Smooth muscle cell (in vitro differentiated cells): ENCODE measurements around the gene PLSCR2. TPM values are rescaled to one million over a fixed set of nuclear protein-coding genes. Genes with fewer than 3 reads are reported as not detected.
"Not testable (repeated sequence)": the region's sequence is repeated elsewhere in the genome, so short reads cannot be mapped to it uniquely, and the experiment has no call there.

ENCODE experiments used
- DNase-seq: peaks from one replicate; lab custom pipeline; 2025; ENCODE audit not compliant: unreplicated experiment; lab: John Stamatoyannopoulos, UW
- H2AFZ ChIP-seq: fragments of 200-600 bp; sonication (generic); 2 replicates; pipeline ENCODE4 v1.6.0; 2016; ENCODE audit warnings: antibody characterized with exemption, low read depth, mild to moderate bottlenecking
- H3F3A ChIP-seq: fragments of 200-600 bp; sonication (generic); 2 replicates; pipeline ENCODE4 v1.6.0; 2017; ENCODE audit warnings: antibody characterized with exemption, low read depth
- H3K27ac ChIP-seq: fragments of 200-600 bp; sonication (generic); 2 replicates; pipeline ENCODE4 v1.5.1; 2016; ENCODE audit warnings: low read depth, mild to moderate bottlenecking
- H3K27me3 ChIP-seq: fragments of 200-600 bp; sonication (generic); 2 replicates; pipeline ENCODE4 v1.6.1; 2016; ENCODE audit warnings: low read depth, mild to moderate bottlenecking
- H3K36me3 ChIP-seq: fragments of 200-600 bp; sonication (generic); 2 replicates; pipeline ENCODE4 v1.5.1; 2016; ENCODE audit warnings: low read depth
- H3K4me1 ChIP-seq: fragments of 200-600 bp; sonication (generic); 2 replicates; pipeline ENCODE4 v1.5.1; 2016; ENCODE audit warnings: low read depth
- H3K4me2 ChIP-seq: fragments of 200-600 bp; sonication (generic); 2 replicates; pipeline ENCODE4 v1.6.0; 2016; ENCODE audit warnings: mild to moderate bottlenecking
- H3K4me3 ChIP-seq: fragments of 200-600 bp; sonication (generic); 2 replicates; pipeline ENCODE4 v1.5.1; 2016; ENCODE audit warnings: mild to moderate bottlenecking
- H3K79me2 ChIP-seq: fragments of 200-600 bp; sonication (generic); 2 replicates; pipeline ENCODE4 v1.6.0; 2016; ENCODE audit warnings: low read depth, mild to moderate bottlenecking
- H3K9ac ChIP-seq: fragments of 200-600 bp; sonication (generic); 2 replicates; pipeline ENCODE4 v1.6.0; 2016; ENCODE audit warnings: low read depth
- H3K9me3 ChIP-seq: fragments of 200-600 bp; sonication (generic); replicated peaks from 2 replicates; pipeline ENCODE4 v1.5.1; 2016; ENCODE audit warnings: low read depth
- H4K20me1 ChIP-seq: fragments of 200-600 bp; sonication (generic); 2 replicates; pipeline ENCODE4 v1.6.0; 2016; ENCODE audit warnings: low read depth
- WGBS: methylation state at CpG from one replicate; pipeline ENCODE4 v1.1.7; 2016; ENCODE audit warnings: low lambda C conversion rate; 5-methylcytosine and 5-hydroxymethylcytosine counted together
- polyA plus RNA-seq: library from polyadenylated mRNA; unstranded; fragments of >200 nt; fragmentation: Nextera tagmentation; extraction: Ambion mirVana; gene quantifications from 2 replicates; pipeline ENCODE4 v1.2.1, GENCODE V29; 2016
- total RNA-seq: library from RNA; depleted of rRNA; stranded (reverse); fragments of >200 nt; gene quantifications from 2 replicates; pipeline ENCODE4 v1.2.3, GENCODE V29; 2014
- TF ChIP-seq, protein P1 (sequence below): fragments of 200-600 bp; sonication (generic); IDR thresholded peaks from 2 replicates; pipeline ENCODE4 v1.5.1; 2017; ENCODE audit warnings: borderline replicate concordance, mild to moderate bottlenecking, antibody characterized with exemption; ENCODE audit not compliant: insufficient read depth, poor library complexity, severe bottlenecking

The PLSCR2 gene
- total and polyA plus RNA-seq, 2 experiments from 2014 or later = 0.58 TPM; not detected in 1

DNA sequence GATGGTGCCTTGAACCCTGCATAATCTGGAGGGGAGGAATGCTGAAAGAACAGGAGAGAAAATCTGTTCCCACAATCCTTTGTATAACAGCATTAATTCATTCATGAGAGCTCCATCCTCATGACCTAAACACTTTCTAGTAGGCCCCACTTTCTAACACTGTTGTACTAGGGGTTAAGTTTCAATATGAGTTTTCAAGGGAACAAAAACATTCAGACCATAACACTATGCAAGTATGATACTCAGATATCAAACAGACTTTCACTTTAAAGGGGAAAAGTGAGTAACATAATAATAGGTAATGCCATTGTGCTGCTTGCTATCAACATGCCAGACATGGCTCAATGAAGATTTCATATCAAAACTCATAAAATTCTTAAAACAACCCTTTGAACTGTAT, 32.4 kb upstream of the PLSCR2 start:
- no peaks in the 10 kb centered on the region for H3K27me3 ChIP-seq
- H3K4me1 ChIP-seq = peaks cover 10% of the 10 kb centered on the region
- no peaks in the 10 kb centered on the region for H3K79me2 ChIP-seq
- H3K4me2 ChIP-seq = no peak overlapping the region
- no peaks in the 10 kb centered on the region for H4K20me1 ChIP-seq
- no peak overlapping the region for H2AFZ ChIP-seq
- no peak for DNase-seq
- no peak overlapping the region for H3K27ac ChIP-seq
- TF ChIP-seq, protein P1, sequence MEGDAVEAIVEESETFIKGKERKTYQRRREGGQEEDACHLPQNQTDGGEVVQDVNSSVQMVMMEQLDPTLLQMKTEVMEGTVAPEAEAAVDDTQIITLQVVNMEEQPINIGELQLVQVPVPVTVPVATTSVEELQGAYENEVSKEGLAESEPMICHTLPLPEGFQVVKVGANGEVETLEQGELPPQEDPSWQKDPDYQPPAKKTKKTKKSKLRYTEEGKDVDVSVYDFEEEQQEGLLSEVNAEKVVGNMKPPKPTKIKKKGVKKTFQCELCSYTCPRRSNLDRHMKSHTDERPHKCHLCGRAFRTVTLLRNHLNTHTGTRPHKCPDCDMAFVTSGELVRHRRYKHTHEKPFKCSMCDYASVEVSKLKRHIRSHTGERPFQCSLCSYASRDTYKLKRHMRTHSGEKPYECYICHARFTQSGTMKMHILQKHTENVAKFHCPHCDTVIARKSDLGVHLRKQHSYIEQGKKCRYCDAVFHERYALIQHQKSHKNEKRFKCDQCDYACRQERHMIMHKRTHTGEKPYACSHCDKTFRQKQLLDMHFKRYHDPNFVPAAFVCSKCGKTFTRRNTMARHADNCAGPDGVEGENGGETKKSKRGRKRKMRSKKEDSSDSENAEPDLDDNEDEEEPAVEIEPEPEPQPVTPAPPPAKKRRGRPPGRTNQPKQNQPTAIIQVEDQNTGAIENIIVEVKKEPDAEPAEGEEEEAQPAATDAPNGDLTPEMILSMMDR = no peak
- peaks cover 5% of the 10 kb centered on the region for H3F3A ChIP-seq
- H3K9ac ChIP-seq = no peak overlapping the region
- no peak overlapping the region for H3K4me3 ChIP-seq
- H3K36me3 ChIP-seq = no peaks in the 10 kb centered on the region
- no peaks in the 10 kb centered on the region for H3K9me3 ChIP-seq

DNA sequence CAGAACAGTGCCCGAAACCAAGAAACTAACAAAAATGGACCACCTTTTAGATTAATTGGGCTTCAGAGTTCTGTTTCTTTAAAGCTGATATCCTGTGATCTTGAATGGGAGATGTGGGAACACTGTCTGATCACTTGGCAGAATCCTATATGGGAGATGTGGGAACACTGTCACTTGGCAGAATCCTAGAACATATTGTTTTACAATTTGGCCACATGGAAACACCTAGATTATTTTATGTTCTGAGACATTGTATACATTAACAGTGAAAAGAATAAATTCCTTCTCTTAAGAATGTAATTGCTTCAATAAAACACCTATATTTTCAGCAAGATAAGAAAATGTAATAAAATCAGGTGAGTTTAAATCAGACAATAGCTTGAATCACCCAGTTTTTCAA, 30.3 kb upstream of the PLSCR2 start:
- Histone ChIP-seq H2AFZ (no peak overlapping the region), H3K79me2 (no peaks in the 10 kb centered on the region), H3F3A (peaks cover 5% of the 10 kb centered on the region), H3K9me3 (no peaks in the 10 kb centered on the region), H3K4me2 (no peak overlapping the region), H3K4me3 (no peak overlapping the region), H4K20me1 (no peaks in the 10 kb centered on the region), H3K9ac (no peak overlapping the region), H3K4me1 (no peaks in the 10 kb centered on the region), H3K27me3 (no peaks in the 10 kb centered on the region), H3K27ac (no peak overlapping the region), H3K36me3 (no peaks in the 10 kb centered on the region)
- DNase-seq = no peak
- TF ChIP-seq, protein P1 = no peak
- 86% methylated on average over 1 of the region's 1 CpG for WGBS

DNA sequence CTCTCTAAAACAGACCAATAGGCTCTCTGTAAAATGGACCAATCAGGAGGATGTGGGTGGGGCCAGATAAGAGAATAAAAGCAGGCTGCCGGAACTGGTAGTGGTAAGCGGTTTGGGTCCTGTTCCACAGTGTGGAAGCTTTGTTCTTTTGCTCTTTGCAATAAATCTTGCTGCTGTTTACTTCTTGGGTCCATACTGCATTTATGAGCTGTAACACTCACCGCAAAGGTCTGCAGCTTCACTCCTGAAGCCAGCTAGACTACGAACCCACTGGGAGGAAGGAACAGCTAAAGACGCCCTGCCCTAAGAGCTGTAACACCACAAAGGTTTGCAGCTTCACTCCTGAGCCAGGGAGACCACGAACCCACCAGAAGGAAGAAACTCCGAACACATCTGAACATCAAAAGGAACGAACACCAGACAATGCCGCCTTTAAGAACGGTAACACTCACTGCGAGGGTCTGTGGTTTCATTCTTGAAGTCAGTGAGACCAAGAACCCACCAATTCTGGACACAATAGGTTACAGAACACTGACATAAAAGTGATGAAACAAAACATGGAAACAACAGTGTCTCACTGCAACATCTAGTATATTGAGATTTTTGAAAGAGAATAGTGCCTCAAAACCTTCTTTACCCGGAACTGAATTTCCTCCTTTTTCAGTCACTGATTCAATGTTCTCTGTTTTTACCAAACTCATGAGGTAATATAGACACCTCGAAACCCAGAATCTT, 28.8 kb upstream of the PLSCR2 start:
- Histone ChIP-seq H3K9me3 (no peaks in the 10 kb centered on the region), H3F3A (no peaks in the 10 kb centered on the region), H3K36me3 (no peaks in the 10 kb centered on the region), H2AFZ (no peak overlapping the region), H3K27me3 (no peaks in the 10 kb centered on the region), H3K9ac (no peak overlapping the region), H3K79me2 (no peaks in the 10 kb centered on the region), H3K4me3 (no peak overlapping the region), H3K4me1 (no peaks in the 10 kb centered on the region), H3K27ac (no peak overlapping the region), H3K4me2 (no peak overlapping the region), H4K20me1 (no peaks in the 10 kb centered on the region)
- TF ChIP-seq, protein P1 = no peak
- DNase-seq = no peak
- 97% methylated on average over 13 of the region's 13 CpGs for WGBS

DNA sequence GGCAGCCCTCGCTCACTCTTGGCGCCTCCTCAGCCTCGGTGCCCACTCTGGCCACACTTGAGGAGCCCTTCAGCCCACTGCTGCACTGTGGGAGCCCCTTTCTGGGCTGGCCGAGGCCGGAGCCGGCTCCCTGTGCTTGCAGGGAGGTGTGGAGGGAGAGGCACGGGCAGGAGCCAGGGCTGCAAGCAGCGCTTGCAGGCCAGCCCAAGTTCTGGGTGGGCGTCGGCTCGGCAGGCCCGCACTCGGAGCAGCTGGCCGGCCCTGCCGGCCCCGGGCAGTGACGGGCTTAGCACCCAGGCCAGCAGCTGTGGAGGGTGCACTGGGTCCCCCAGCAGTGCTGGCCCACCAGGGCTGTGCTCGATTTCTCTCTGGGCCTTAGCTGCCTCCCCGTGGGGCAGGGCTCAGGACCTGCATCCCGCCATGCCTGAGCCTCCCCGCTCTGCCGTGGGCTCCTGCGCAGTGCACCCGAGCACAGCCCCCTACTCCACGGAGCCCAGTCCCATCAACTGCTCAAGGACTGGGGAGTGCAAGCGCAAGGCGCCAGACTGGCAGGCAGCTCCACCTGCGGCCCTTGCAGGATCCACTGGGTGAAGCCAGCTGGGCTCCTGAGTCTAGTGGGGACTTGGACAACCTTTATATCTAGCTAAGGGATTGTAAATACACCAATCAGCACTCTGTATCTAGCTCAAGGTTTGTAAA, 27.9 kb upstream of the PLSCR2 start:
- H3K9me3 ChIP-seq = not testable (repeated sequence)
- 94% methylated on average over 27 of the region's 28 CpGs for WGBS

More for the DNA sequence above, 27.9 kb upstream of the PLSCR2 start:
- not testable (repeated sequence) for H2AFZ ChIP-seq, H3K36me3 ChIP-seq, H3K4me1 ChIP-seq, H3K9ac ChIP-seq, H3K27ac ChIP-seq, H4K20me1 ChIP-seq, H3K27me3 ChIP-seq, H3F3A ChIP-seq, H3K79me2 ChIP-seq, DNase-seq, H3K4me3 ChIP-seq, H3K4me2 ChIP-seq
